Activated T-helper 2 cell treated with anti-CD3 and anti-CD28 coated beads, Interferon-gamma antibody, Interleukin-2, Interleukin-4, amounts not matched to agents 10 μg/mL and 5 μg/mL and 100 μg/mL, durations not matched to agents 14 hours and 24 hours and 36 hours (primary cell): ENCODE measurements around the gene TMEM187. TPM values are rescaled to one million over a fixed set of nuclear protein-coding genes. Genes with fewer than 3 reads are reported as not detected.
A peak's percentile ranks its signal among the peaks of the same experiment; 100 is the strongest.

ENCODE experiments used
- DNase-seq: peaks from one replicate; pipeline ENCODE4 v3.0.0; 2021; ENCODE audit warnings: low spot score
- H3K27ac Mint-ChIP-seq: one replicate; pipeline ENCODE4 v1.8.0; 2021; ENCODE audit warnings: mixed read lengths
- H3K27me3 Mint-ChIP-seq: one replicate; pipeline ENCODE4 v1.8.0; 2021; ENCODE audit warnings: low read depth, mixed read lengths
- H3K36me3 Mint-ChIP-seq: one replicate; pipeline ENCODE4 v1.8.0; 2021; ENCODE audit warnings: low read depth, mixed read lengths
- H3K4me1 Mint-ChIP-seq: one replicate; pipeline ENCODE4 v1.8.0; 2021; ENCODE audit warnings: low read depth, mixed read lengths
- H3K4me3 Mint-ChIP-seq: one replicate; pipeline ENCODE4 v1.8.0; 2021; ENCODE audit warnings: low read depth, mild to moderate bottlenecking, moderate library complexity, mixed read lengths
- H3K9me3 Mint-ChIP-seq: one replicate; pipeline ENCODE4 v1.8.0; 2021; ENCODE audit warnings: mixed read lengths
- intact Hi-C: fragments of 100-400 bp; cut with micrococcal nuclease; formaldehyde crosslinking; loops from one replicate; pipeline ENCODE4 v1.15.1; 2023
- total RNA-seq: library from RNA; stranded (reverse); gene quantifications from 2 replicates; pipeline ENCODE4 v1.2.3, GENCODE V29; 2022

TMEM187 gene, protein sequence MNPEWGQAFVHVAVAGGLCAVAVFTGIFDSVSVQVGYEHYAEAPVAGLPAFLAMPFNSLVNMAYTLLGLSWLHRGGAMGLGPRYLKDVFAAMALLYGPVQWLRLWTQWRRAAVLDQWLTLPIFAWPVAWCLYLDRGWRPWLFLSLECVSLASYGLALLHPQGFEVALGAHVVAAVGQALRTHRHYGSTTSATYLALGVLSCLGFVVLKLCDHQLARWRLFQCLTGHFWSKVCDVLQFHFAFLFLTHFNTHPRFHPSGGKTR
- 2.1 and 2.7 TPM in 2 replicates for total RNA-seq

GRCh38 chrX:153972368-153973126, at the start of gene TMEM187:
Gene TMEM187 (plus strand): TSS chrX:153972754. CDS start chrX:153982063, 9,309 bp downstream.
- H3K27ac Mint-ChIP-seq: peak within 1 kb of the TSS; percentile 100
- DNase-seq: peak; percentile 86
- no peaks in the 10 kb centered on the region for H3K27me3 Mint-ChIP-seq
- H3K4me1 Mint-ChIP-seq: peaks cover 27% of the 10 kb centered on the region
- no peaks in the 10 kb centered on the region for H3K9me3 Mint-ChIP-seq
- intact Hi-C loops: loop anchor here (5.0 kb wide), 3 partner anchors 50 to 405 kb away; partner anchors contain the start of genes EMD and MECP2
- H3K4me3 Mint-ChIP-seq: peak within 1 kb of the TSS; percentile 100
- H3K36me3 Mint-ChIP-seq: peaks cover 31% of the 10 kb centered on the region

DNA sequence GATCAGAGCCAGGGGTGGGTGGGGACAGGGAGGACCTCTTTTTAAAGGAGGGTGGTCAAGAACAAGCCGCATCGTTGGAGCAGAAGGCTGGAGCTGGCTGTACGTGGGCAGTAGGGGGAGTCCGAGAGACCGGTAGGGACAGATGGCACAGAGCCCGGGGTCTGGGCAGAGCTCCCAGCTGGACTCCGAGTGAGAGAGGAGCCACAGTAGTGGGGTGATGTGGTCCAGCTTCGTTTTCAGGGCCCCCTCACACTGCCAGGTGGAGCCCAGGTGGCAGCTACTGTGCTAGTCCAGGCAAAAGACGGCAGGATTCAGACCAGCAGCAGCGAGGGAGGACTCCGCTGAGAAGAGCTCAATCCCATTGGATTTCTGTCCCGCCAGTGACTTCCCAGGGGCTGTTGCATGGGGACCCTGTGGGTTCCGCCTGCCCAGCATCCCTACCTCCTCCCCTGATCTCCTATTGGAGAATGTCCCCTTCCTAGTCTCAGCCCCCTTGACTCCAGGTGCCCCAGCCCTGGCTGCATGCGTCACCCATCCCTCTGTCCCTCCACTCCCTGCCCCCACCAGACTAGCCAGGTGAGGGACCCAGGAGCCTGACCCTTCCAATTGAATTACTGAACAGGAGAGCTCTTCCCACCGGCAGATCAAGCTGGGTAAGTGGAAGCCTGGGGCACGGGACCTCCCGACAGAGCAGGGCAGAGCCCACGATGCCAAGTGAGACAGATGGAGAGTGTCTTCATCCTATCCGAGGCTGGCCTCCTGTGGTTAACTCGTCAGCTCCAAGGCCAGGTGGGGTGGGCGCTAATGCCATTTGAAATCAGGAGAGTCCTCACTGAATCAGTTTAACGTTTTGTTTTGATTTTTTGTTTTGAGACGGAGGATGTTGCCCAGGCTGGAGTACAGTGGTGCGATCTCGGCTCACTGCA, 49.4 kb upstream of the TMEM187 start:
- Mint-ChIP-seq H3K27ac (peak overlapping the region; percentile 77), H3K4me1 (peaks cover 15% of the 10 kb centered on the region), H3K9me3 (no peaks in the 10 kb centered on the region), H3K27me3 (no peaks in the 10 kb centered on the region), H3K4me3 (peak overlapping the region; percentile 97), H3K36me3 (peaks cover 42% of the 10 kb centered on the region)
- no peak for DNase-seq
- intact Hi-C loops: loop anchor here (10.0 kb wide), 2 partner anchors 158 to 452 kb away; partner anchors contain the start of genes EMD, FLNA and PLXNB3

GRCh38 chrX:153924149-153924861, 48.2 kb upstream of the TMEM187 start:
- H3K4me1 Mint-ChIP-seq: peaks cover 22% of the 10 kb centered on the region
- H3K27ac Mint-ChIP-seq: peak overlapping the region; percentile 95
- intact Hi-C loops: loop anchor here (10.0 kb wide), 2 partner anchors 160 to 450 kb away; partner anchors contain the start of genes EMD, FLNA and PLXNB3
- H3K4me3 Mint-ChIP-seq: peak overlapping the region; percentile 97
- no peaks in the 10 kb centered on the region for H3K27me3 Mint-ChIP-seq
- DNase-seq: no peak
- H3K9me3 Mint-ChIP-seq: no peaks in the 10 kb centered on the region
- H3K36me3 Mint-ChIP-seq: peaks cover 39% of the 10 kb centered on the region

DNA sequence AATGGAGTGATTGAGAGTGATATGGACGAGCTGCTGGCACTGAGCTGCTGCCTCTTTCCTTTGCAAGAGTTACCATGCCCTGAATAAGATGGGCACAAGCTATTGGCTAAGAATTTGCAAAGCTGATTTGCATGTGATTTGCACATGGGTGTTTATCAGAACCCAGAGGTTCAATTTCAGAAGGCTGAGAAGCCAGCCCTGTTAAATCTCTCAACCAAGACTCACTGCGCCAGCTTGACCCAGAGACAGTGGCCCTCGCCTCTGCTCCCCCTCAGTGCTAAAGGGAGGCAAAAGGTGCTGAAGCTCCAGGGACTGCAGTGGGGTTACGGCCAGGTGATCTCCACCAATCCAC, 47.2 kb upstream of the TMEM187 start:
- H3K27ac Mint-ChIP-seq: peak overlapping the region; percentile 95
- H3K4me1 Mint-ChIP-seq: peaks cover 24% of the 10 kb centered on the region
- intact Hi-C loops: loop anchor here (5.0 to 10.0 kb wide), 3 partner anchors 161 to 449 kb away; partner anchors contain the start of genes EMD, FLNA, MECP2 and PLXNB3
- H3K36me3 Mint-ChIP-seq: peaks cover 35% of the 10 kb centered on the region
- H3K9me3 Mint-ChIP-seq: no peaks in the 10 kb centered on the region
- DNase-seq: no peak
- peak overlapping the region; percentile 97 for H3K4me3 Mint-ChIP-seq
- H3K27me3 Mint-ChIP-seq: no peaks in the 10 kb centered on the region

DNA sequence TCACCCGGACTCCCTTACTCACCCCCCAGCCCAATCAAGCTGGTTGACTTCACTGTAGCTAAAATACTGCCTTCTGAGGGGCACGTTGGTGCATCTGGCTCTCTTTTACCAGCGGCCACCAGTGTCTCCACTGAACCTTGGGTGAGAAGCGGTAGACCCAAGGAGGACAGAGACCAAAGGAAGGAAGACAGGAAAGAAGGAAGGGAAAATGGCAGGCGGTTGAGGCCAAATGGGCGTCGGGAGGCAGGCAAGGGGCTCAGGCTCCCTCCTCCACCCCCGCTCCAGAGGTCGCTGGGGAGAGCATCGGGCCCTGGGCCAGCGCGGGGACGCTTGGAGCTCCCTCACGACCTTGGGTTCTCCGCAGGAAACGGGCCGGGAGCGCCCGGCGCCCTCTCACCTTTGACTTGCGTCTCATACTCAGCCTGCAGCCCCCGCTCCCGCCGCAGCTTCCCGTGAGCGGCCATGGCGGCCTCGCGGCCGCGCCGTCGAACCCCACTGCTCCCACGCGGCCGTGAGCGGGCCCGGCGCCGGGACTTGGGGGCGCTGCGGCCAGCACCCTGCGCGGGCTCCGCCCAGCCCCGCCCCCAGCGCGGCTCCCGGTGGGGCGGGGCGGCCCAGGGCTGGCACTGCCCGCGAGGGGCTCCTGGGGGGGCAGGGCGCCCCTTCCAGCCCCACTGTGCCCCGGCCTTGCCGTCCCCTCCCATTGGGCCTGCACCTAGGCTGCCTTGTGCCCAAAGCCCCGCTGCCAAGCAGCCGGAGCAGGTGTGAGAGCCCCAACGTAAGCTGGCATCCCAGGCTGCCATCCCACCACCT, 46.6 kb upstream of the TMEM187 start, which contains the start of gene ARHGAP4:
Gene ARHGAP4 (minus strand): TSS at position 526 of the 813 bp plus-strand sequence. CDS start 62 bp downstream, at position 464.
- Mint-ChIP-seq H3K9me3 (no peaks in the 10 kb centered on the region), H3K27me3 (no peaks in the 10 kb centered on the region), H3K27ac (peak within 1 kb of the TSS; percentile 99), H3K4me3 (peak within 1 kb of the TSS; percentile 97), H3K4me1 (peaks cover 24% of the 10 kb centered on the region), H3K36me3 (peaks cover 41% of the 10 kb centered on the region)
- peak; percentile 26 for DNase-seq
- intact Hi-C loops: loop anchor here (5.0 to 10.0 kb wide), 3 partner anchors 161 to 449 kb away; partner anchors contain the start of genes EMD, FLNA, MECP2 and PLXNB3

GRCh38 chrX:153926552-153926857, 46.0 kb upstream of the TMEM187 start:
- peak overlapping the region; percentile 99 for H3K27ac Mint-ChIP-seq

GRCh38 chrX:153926858-153927671, 45.5 kb upstream of the TMEM187 start:
- H3K27ac Mint-ChIP-seq: peak overlapping the region; percentile 99
- H3K27me3 Mint-ChIP-seq: no peaks in the 10 kb centered on the region
- H3K9me3 Mint-ChIP-seq: no peaks in the 10 kb centered on the region
- peaks cover 47% of the 10 kb centered on the region for H3K36me3 Mint-ChIP-seq
- peak overlapping the region; percentile 86 for H3K4me3 Mint-ChIP-seq
- H3K4me1 Mint-ChIP-seq: peaks cover 24% of the 10 kb centered on the region
- peak; percentile 73 for DNase-seq
- intact Hi-C loops: loop anchor here (5.0 to 10.0 kb wide), 3 partner anchors 162 to 448 kb away; partner anchors contain the start of genes EMD, FLNA, MECP2 and PLXNB3

More at GRCh38 chrX:153926552-153926857, 46.0 kb upstream of the TMEM187 start:
- no peaks in the 10 kb centered on the region for H3K9me3 Mint-ChIP-seq
- intact Hi-C loops: loop anchor here (5.0 to 10.0 kb wide), 3 partner anchors 162 to 448 kb away; partner anchors contain the start of genes EMD, FLNA, MECP2 and PLXNB3
- peaks cover 45% of the 10 kb centered on the region for H3K36me3 Mint-ChIP-seq
- H3K4me3 Mint-ChIP-seq: peak overlapping the region; percentile 86
- peaks cover 24% of the 10 kb centered on the region for H3K4me1 Mint-ChIP-seq
- H3K27me3 Mint-ChIP-seq: no peaks in the 10 kb centered on the region
- no peak for DNase-seq

DNA sequence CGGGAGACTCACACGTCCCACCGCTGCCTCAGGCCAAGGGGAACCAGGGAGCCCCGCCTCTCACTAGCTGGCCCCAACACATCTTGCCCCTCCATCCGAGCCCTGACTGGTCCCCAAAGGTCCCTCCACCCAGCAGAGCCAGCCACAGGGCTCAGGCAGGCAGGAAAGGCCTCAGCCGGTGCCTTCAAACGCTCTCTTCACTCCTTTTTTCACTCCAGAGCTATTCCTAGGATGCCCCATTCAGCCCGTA, 45.0 kb upstream of the TMEM187 start:
- H3K36me3 Mint-ChIP-seq: peaks cover 43% of the 10 kb centered on the region
- H3K27me3 Mint-ChIP-seq: no peaks in the 10 kb centered on the region
- DNase-seq: no peak
- peak overlapping the region; percentile 86 for H3K4me3 Mint-ChIP-seq
- no peaks in the 10 kb centered on the region for H3K9me3 Mint-ChIP-seq
- peak overlapping the region; percentile 99 for H3K27ac Mint-ChIP-seq
- intact Hi-C loops: loop anchor here (5.0 to 10.0 kb wide), 3 partner anchors 163 to 447 kb away; partner anchors contain the start of genes EMD, FLNA, MECP2 and PLXNB3
- peaks cover 21% of the 10 kb centered on the region for H3K4me1 Mint-ChIP-seq

- H3K9me3 Mint-ChIP-seq: no peaks in the 10 kb centered on the region
- peak; percentile 90 for DNase-seq
- no peaks in the 10 kb centered on the region for H3K27me3 Mint-ChIP-seq
- intact Hi-C loops: loop anchor here (1.0 to 10.0 kb wide), 7 partner anchors 19 to 551 kb away; partner anchors contain the start of genes EMD, FLNA, HCFC1 and IDH3G
- H3K4me1 Mint-ChIP-seq: peaks cover 20% of the 10 kb centered on the region
- peak overlapping the region; percentile 86 for H3K4me3 Mint-ChIP-seq
- peak overlapping the region; percentile 99 for H3K27ac Mint-ChIP-seq
- H3K36me3 Mint-ChIP-seq: peaks cover 38% of the 10 kb centered on the region
Observed at GRCh38 chrX:153927922-153928760, 44.4 kb upstream of the TMEM187 start.

- peaks cover 35% of the 10 kb centered on the region for H3K36me3 Mint-ChIP-seq
- H3K4me3 Mint-ChIP-seq: peak overlapping the region; percentile 86
- DNase-seq: no peak
- peak overlapping the region; percentile 22 for H3K27ac Mint-ChIP-seq
- H3K9me3 Mint-ChIP-seq: no peaks in the 10 kb centered on the region
- H3K4me1 Mint-ChIP-seq: peaks cover 16% of the 10 kb centered on the region
- intact Hi-C loops: loop anchor here (1.0 to 10.0 kb wide), 7 partner anchors 18 to 550 kb away; partner anchors contain the start of genes EMD, FLNA, HCFC1 and IDH3G
- H3K27me3 Mint-ChIP-seq: no peaks in the 10 kb centered on the region
Observed at GRCh38 chrX:153928846-153929245, 43.7 kb upstream of the TMEM187 start.
